OCI-LY7 (cell line): ENCODE results near the gene PLXNB1. TPM values are rescaled to one million over a fixed set of nuclear protein-coding genes. Genes with fewer than 3 reads are reported as not detected.

Source experiments
- small RNA-seq: library from RNA; depleted of rRNA; stranded (forward); fragments of <200 nt; gene quantifications from one replicate; pipeline ENCODE3, GENCODE V24; 2014
- total RNA-seq, 2 experiments: library from RNA; depleted of rRNA in 1 of 2; stranded (reverse); fragments of >200 nt in 1 of 2; shearing (Covaris generic) in 1 of 2; gene quantifications; 2 replicates each; pipeline ENCODE4 v1.2.3, GENCODE V29; 2014 to 2022

PLXNB1 gene
- total RNA-seq, 2 experiments from 2014 or later: 4.4 to 6.4 TPM

Small RNA genes lying within 50 kb of the gene (small RNA-seq; reads per million reads assigned to genes)
- gene RN7SL321P: not detected

Other genes starting within 250 kb of the PLXNB1 start
- gene CDC25A, start 241.7 kb downstream of the PLXNB1 start, total RNA-seq (2014; rRNA removed; shearing (Covaris generic)): 74.5 and 83.4 TPM in 2 replicates
- gene CDC25A, start 241.7 kb downstream of the PLXNB1 start, total RNA-seq (2022): 72.9 and 75.4 TPM in 2 replicates
- 18.2 and 34.6 TPM in 2 replicates for gene CAMP, start 206.6 kb downstream of the PLXNB1 start, total RNA-seq (2014; rRNA removed; shearing (Covaris generic))
- gene CAMP, start 206.6 kb downstream of the PLXNB1 start, total RNA-seq (2022): 33.6 and 56.8 TPM in 2 replicates
- 61.4 and 62.4 TPM in 2 replicates for gene ZNF589, start 189.0 kb downstream of the PLXNB1 start, total RNA-seq (2014; rRNA removed; shearing (Covaris generic))
- gene ZNF589, start 189.0 kb downstream of the PLXNB1 start, total RNA-seq (2022): 82.0 and 83.5 TPM in 2 replicates
- gene NME6, start 128.7 kb downstream of the PLXNB1 start, total RNA-seq (2014; rRNA removed; shearing (Covaris generic)): 29.0 and 35.2 TPM in 2 replicates
- 33.1 and 33.5 TPM in 2 replicates for gene NME6, start 128.7 kb downstream of the PLXNB1 start, total RNA-seq (2022)
- gene SPINK8, start 96.4 kb downstream of the PLXNB1 start, total RNA-seq (2014; rRNA removed; shearing (Covaris generic)): not detected in 2 replicates
- not detected in 2 replicates for gene SPINK8, start 96.4 kb downstream of the PLXNB1 start, total RNA-seq (2022)
- gene FBXW12, start 57.9 kb downstream of the PLXNB1 start, total RNA-seq (2014; rRNA removed; shearing (Covaris generic)): 0.28 and 0.50 TPM in 2 replicates
- 0.37 and 0.44 TPM in 2 replicates for gene FBXW12, start 57.9 kb downstream of the PLXNB1 start, total RNA-seq (2022)
- 22.0 and 23.0 TPM in 2 replicates for gene CCDC51, start 10.0 kb upstream of the PLXNB1 start, total RNA-seq (2014; rRNA removed; shearing (Covaris generic))
- 21.2 and 24.9 TPM in 2 replicates for gene CCDC51, start 10.0 kb upstream of the PLXNB1 start, total RNA-seq (2022)
- 313 and 486 TPM in 2 replicates for gene TMA7, start 10.2 kb upstream of the PLXNB1 start, total RNA-seq (2014; rRNA removed; shearing (Covaris generic))
- 226 and 250 TPM in 2 replicates for gene TMA7, start 10.2 kb upstream of the PLXNB1 start, total RNA-seq (2022)
- gene ATRIP, start 16.7 kb upstream of the PLXNB1 start, total RNA-seq (2014; rRNA removed; shearing (Covaris generic)): 16.3 and 16.8 TPM in 2 replicates
- gene ATRIP, start 16.7 kb upstream of the PLXNB1 start, total RNA-seq (2022): 20.3 and 24.5 TPM in 2 replicates
- 80.5 and 102 TPM in 2 replicates for gene SHISA5, start 74.1 kb upstream of the PLXNB1 start, total RNA-seq (2014; rRNA removed; shearing (Covaris generic))
- gene SHISA5, start 74.1 kb upstream of the PLXNB1 start, total RNA-seq (2022): 97.1 and 97.3 TPM in 2 replicates
- 3.8 and 5.0 TPM in 2 replicates for gene PFKFB4, start 126.7 kb upstream of the PLXNB1 start, total RNA-seq (2014; rRNA removed; shearing (Covaris generic))
- 10.8 and 29.0 TPM in 2 replicates for gene PFKFB4, start 126.7 kb upstream of the PLXNB1 start, total RNA-seq (2022)
- 0.16 TPM in 1 of 2 replicates, not detected in the other for gene UCN2, start 133.7 kb upstream of the PLXNB1 start, total RNA-seq (2014; rRNA removed; shearing (Covaris generic))
- not detected in 2 replicates for gene UCN2, start 133.7 kb upstream of the PLXNB1 start, total RNA-seq (2022)
- gene COL7A1, start 165.2 kb upstream of the PLXNB1 start, total RNA-seq (2014; rRNA removed; shearing (Covaris generic)): 4.1 and 7.9 TPM in 2 replicates
- gene COL7A1, start 165.2 kb upstream of the PLXNB1 start, total RNA-seq (2022): 7.0 and 10.8 TPM in 2 replicates
- gene UQCRC1, start 179.6 kb upstream of the PLXNB1 start, total RNA-seq (2014; rRNA removed; shearing (Covaris generic)): 125 and 168 TPM in 2 replicates
- 159 and 194 TPM in 2 replicates for gene UQCRC1, start 179.6 kb upstream of the PLXNB1 start, total RNA-seq (2022)
- gene TMEM89, start 191.7 kb upstream of the PLXNB1 start, total RNA-seq (2014; rRNA removed; shearing (Covaris generic)): not detected in 2 replicates
- 1.6 TPM in 1 of 2 replicates, not detected in the other for gene TMEM89, start 191.7 kb upstream of the PLXNB1 start, total RNA-seq (2022)
- 28.4 and 42.1 TPM in 2 replicates for gene SLC26A6, start 205.4 kb upstream of the PLXNB1 start, total RNA-seq (2014; rRNA removed; shearing (Covaris generic))
- 37.2 and 47.3 TPM in 2 replicates for gene SLC26A6, start 205.4 kb upstream of the PLXNB1 start, total RNA-seq (2022)
- 2.3 and 3.0 TPM in 2 replicates for gene CELSR3, start 232.8 kb upstream of the PLXNB1 start, total RNA-seq (2014; rRNA removed; shearing (Covaris generic))
- 8.4 and 9.1 TPM in 2 replicates for gene CELSR3, start 232.8 kb upstream of the PLXNB1 start, total RNA-seq (2022)